GM12878 (cell line): ENCODE data around the gene CFAP299. TPM values are rescaled to one million over a fixed set of nuclear protein-coding genes. Genes with fewer than 3 reads are reported as not detected.

ENCODE experiments used
- ATAC-seq: fragments of 200-7000 bp; cut with Tn5 transposase; 3 replicates; pipeline ENCODE4 v1.9.1; 2020; ENCODE audit warnings: mild to moderate bottlenecking, moderate library complexity
- BruUV-seq: library from RNA; stranded (reverse); fragments of 400-500 nt; replicated peaks from 2 replicates; lab custom pipeline; 2021; lab: Mats Ljungman, UMichigan
- CTCF ChIA-PET: fragments of 300-600 bp; sonication (Branson Sonifier 250); formaldehyde crosslinking; extraction: SDS; loops from one replicate; lab custom pipeline; 2021; ENCODE audit warnings: inconsistent platforms; lab: Yijun Ruan, JAX
- POLR2A ChIA-PET: fragments of 350-600 bp; formaldehyde crosslinking; extraction: SDS; loops from one replicate; lab custom pipeline; 2021; ENCODE audit warnings: inconsistent platforms; lab: Charles Lee
- RAD21 ChIA-PET: fragments of 300-600 bp; sonication (Branson Sonifier 250); formaldehyde crosslinking; loops from one replicate; lab custom pipeline; 2023; ENCODE audit warnings: antibody characterized with exemption; ENCODE audit not compliant: unreplicated experiment; lab: Charles Lee
- SMC1A ChIA-PET: fragments of 300-600 bp; sonication (Branson Sonifier 250); formaldehyde crosslinking; loops from one replicate; lab custom pipeline; 2023; ENCODE audit not compliant: unreplicated experiment, uncharacterized antibody; lab: Charles Lee
- DNase-seq: peaks from one replicate; pipeline ENCODE4 v3.0.0-alpha.2; 2011; ENCODE audit warnings: low read depth, low spot score
- FAIRE-seq: peaks from 3 replicates; lab custom pipeline; 2011; peaks lifted over from hg19 to GRCh38; lab: Jason Lieb, UNC
- H2AFZ ChIP-seq: 2 replicates; pipeline ENCODE4 v1.6.0; 2011; ENCODE audit warnings: low read depth, low read length, control low read depth; ENCODE audit not compliant: control insufficient read depth
- H3K27ac ChIP-seq: 2 replicates; pipeline ENCODE4 v1.5.1; 2011; ENCODE audit warnings: control low read depth; ENCODE audit not compliant: control insufficient read depth, insufficient read depth
- H3K27me3 ChIP-seq, 2 experiments: replicated peaks in 1 of 2; 2 replicates each; pipeline versions ENCODE4 v1.6.0 to v1.6.1; 2011; ENCODE audit warnings: low read length in 1 of 2; ENCODE audit not compliant: control insufficient read depth in 2 of 2, insufficient read depth in 2 of 2
- H3K36me3 ChIP-seq, 2 experiments: 2 replicates each; pipeline ENCODE4 v1.5.1; 2011; ENCODE audit warnings: low read length in 1 of 2; ENCODE audit not compliant: control insufficient read depth in 2 of 2, insufficient read depth in 2 of 2
- H3K4me1 ChIP-seq: 2 replicates; pipeline ENCODE4 v1.6.1; 2011; ENCODE audit warnings: mild to moderate bottlenecking, low read length, moderate library complexity, mixed read lengths; ENCODE audit not compliant: control insufficient read depth, insufficient read depth
- H3K4me2 ChIP-seq: 2 replicates; pipeline ENCODE4 v1.6.0; 2011; ENCODE audit warnings: control low read depth; ENCODE audit not compliant: control insufficient read depth, insufficient read depth
- H3K4me3 ChIP-seq: fragments of 200-600 bp; sonication (generic); 2 replicates; pipeline ENCODE4 v1.5.1; 2016
- H3K79me2 ChIP-seq: 2 replicates; pipeline ENCODE4 v1.6.0; 2011; ENCODE audit warnings: low read length; ENCODE audit not compliant: control insufficient read depth, insufficient read depth
- H3K9ac ChIP-seq: 2 replicates; pipeline ENCODE4 v1.8.0; 2011; ENCODE audit warnings: low read length, control low read depth, mixed read lengths; ENCODE audit not compliant: control insufficient read depth, insufficient read depth
- H3K9me3 ChIP-seq: replicated peaks from 3 replicates; pipeline ENCODE4 v1.5.1; 2011; ENCODE audit warnings: mild to moderate bottlenecking, low read length; ENCODE audit not compliant: control insufficient read depth, insufficient read depth
- H4K20me1 ChIP-seq: 2 replicates; pipeline ENCODE4 v1.6.0; 2011; ENCODE audit not compliant: control insufficient read depth, insufficient read depth
- ATF2 ChIP-seq: IDR thresholded peaks from 2 replicates; pipeline ENCODE4 v1.6.1; 2012; ENCODE audit warnings: low read length, inconsistent platforms
- ATF7 ChIP-seq: fragments of 450-650 bp; IDR thresholded peaks from 2 replicates; pipeline ENCODE4 v1.6.1; 2016; ENCODE audit warnings: low read depth, mild to moderate bottlenecking
- ETV6 ChIP-seq, 2 experiments: fragments of 450-650 bp in 1 of 2; IDR thresholded peaks in 1 of 2; conservative IDR thresholded peaks in 1 of 2; 2 replicates each; pipeline ENCODE4 v1.6.1; 2014; ENCODE audit warnings: antibody characterized with exemption in 1 of 2, borderline replicate concordance in 1 of 2, low read depth in 1 of 2, mild to moderate bottlenecking in 1 of 2, moderate library complexity in 1 of 2
- HSF1 ChIP-seq: fragments of 150-350 bp; IDR thresholded peaks from 2 replicates; pipeline ENCODE4 v1.6.1; 2014; ENCODE audit warnings: mild to moderate bottlenecking, low read depth, low read length
- SRF ChIP-seq, 2 experiments: IDR thresholded peaks; 2 replicates each; pipeline ENCODE4 v1.6.1; 2011; ENCODE audit warnings: low read depth in 2 of 2, low read length in 2 of 2, mild to moderate bottlenecking in 1 of 2, moderate library complexity in 1 of 2
- YBX1 ChIP-seq: fragments of 450-650 bp; IDR thresholded peaks from 2 replicates; pipeline ENCODE4 v1.6.1; 2016; ENCODE audit warnings: antibody characterized with exemption
- ZNF622 ChIP-seq: fragments of 450-650 bp; IDR thresholded peaks from 2 replicates; pipeline ENCODE4 v1.6.1; 2017; ENCODE audit warnings: mild to moderate bottlenecking, inconsistent platforms
- WGBS: methylation state at CpG from one replicate; pipeline ENCODE4 v1.1.6; 2016; ENCODE audit warnings: low lambda C conversion rate; ENCODE audit not compliant: insufficient replicate concordance, insufficient coverage; ENCODE audit errors: missing lambda C conversion rate; 5-methylcytosine and 5-hydroxymethylcytosine counted together
- in situ Hi-C: fragments of 300-500 bp; cut with MboI; formaldehyde crosslinking; loops from 9 replicates; pipeline ENCODE4 v1.14.3; 2018; ENCODE audit warnings: mixed read lengths
- intact Hi-C: fragments of 100-400 bp; cut with micrococcal nuclease; formaldehyde crosslinking; loops from one replicate; pipeline ENCODE4 v1.14.2; 2022; ENCODE audit not compliant: unreplicated experiment
- polyA plus RNA-seq, 11 experiments: library from polyadenylated mRNA; depleted of rRNA in 4 of 11; unstranded in 6 of 11; stranded (reverse) in 5 of 11; fragments of >200 nt; fragmentation: Nextera tagmentation in 4 of 11; fragmentation: Illumina TruSeq in 1 of 11; extraction: Ambion mirVana in 4 of 11; extraction: Trizol in 1 of 11; gene quantifications; 1 replicate in 1 of 11; 2 replicates in 10 of 11; pipeline versions ENCODE4 v1.2.1 to v1.2.3, GENCODE V29; 2011 to 2016; ENCODE audit warnings: inconsistent platforms in 2 of 11, missing spikeins in 2 of 11, low read depth in 1 of 11
- total RNA-seq, 4 experiments: library from RNA; depleted of rRNA in 3 of 4; stranded (reverse); fragments of >200 nt in 3 of 4; fragmentation: Illumina TruSeq in 1 of 4; extraction: Trizol in 1 of 4; gene quantifications; 2 replicates each; pipeline versions ENCODE4 v1.2.1 to v1.2.3, GENCODE V29; 2013 to 2021

CFAP299 gene
- total and polyA plus RNA-seq, 10 of the 15 experiments (the other 5 are each of a cell fraction or from before 2014, with no cell fraction given), result 0.06 to 0.34 TPM; not detected in 8

- H3K9me3 ChIP-seq, result no peaks in the 10 kb centered on the region
- H2AFZ ChIP-seq, result no peak overlapping the region
- in situ Hi-C loops, result no loop called here
- H3K4me1 ChIP-seq, result no peaks in the 10 kb centered on the region
- DNase-seq, result no peak
- H4K20me1 ChIP-seq, result no peaks in the 10 kb centered on the region
- no TSS peak for BruUV-seq
- H3K27ac ChIP-seq, result no peak overlapping the region
- ChIA-PET SMC1A (interaction anchor here (1.5 kb wide), 1 partner anchor 14 kb away, joined by 3 read pairs; no protein-coding TSS in a partner anchor), CTCF (interaction anchor here (1.3 kb wide), 1 partner anchor 29 kb away, joined by 4 read pairs; the partner anchor contains the start of gene FGF5), RAD21 (no interaction called here), POLR2A (no interaction called here)
- H3K79me2 ChIP-seq, result no peaks in the 10 kb centered on the region
- TF ChIP-seq ZNF622, result no peak
- TF ChIP-seq YBX1, result no peak
- no peak for TF ChIP-seq ATF7
- no peak for TF ChIP-seq ATF2
- TF ChIP-seq ETV6 (conservative IDR thresholded peaks at IDR 0.05 in 1 of 2, IDR thresholded peaks at IDR 0.05 in 1 of 2; ENCODE audit: borderline replicate concordance in 1 of 2, low read depth in 1 of 2), result no peak
- no peak for TF ChIP-seq HSF1
- TF ChIP-seq SRF (IDR thresholded peaks at IDR 0.05; ENCODE audit: low read depth in 2 of 2, low read length in 2 of 2), result no peak
- ATAC-seq, result no peak
- H3K27me3 ChIP-seq, result no peaks in the 10 kb centered on the region
- 25% methylated on average over 3 of the region's 3 CpGs for WGBS
- intact Hi-C loops, result no loop called here
- H3K36me3 ChIP-seq, result no peaks in the 10 kb centered on the region
- no peak overlapping the region for H3K9ac ChIP-seq
- FAIRE-seq, result no peak
- H3K4me2 ChIP-seq, result no peak overlapping the region
- no peak overlapping the region for H3K4me3 ChIP-seq
These were observed 40.2 kb upstream of the CFAP299 start for GRCh38 chr4:80295336-80295735.
